HG02642 (cell line): ENCODE data around the gene AK8.

Experiments
- ATAC-seq: cut with Tn5 transposase; IDR thresholded peaks from one replicate; pipeline ENCODE4 v1.9.1; 2021; ENCODE audit warnings: mild to moderate bottlenecking; ENCODE audit not compliant: unreplicated experiment, poor library complexity

AK8 gene

GRCh38 chr9:132681561-132681960, 196.5 kb downstream of the AK8 start:
- no peak for ATAC-seq

GRCh38 chr9:132679946-132680625, 198.0 kb downstream of the AK8 start:
- no peak for ATAC-seq

GRCh38 chr9:132677976-132678375, 200.1 kb downstream of the AK8 start:
- ATAC-seq = no peak
